ENCODE measurements around the gene IL32.

GRCh38 chr16:3023415-3023668 is 42.1 kb upstream of the IL32 start:
- no peak for TF ChIP-seq CTCF (tag by site-specific recombination; IDR thresholded peaks at IDR 0.05)
- TF ChIP-seq ZNF362 (tag by site-specific recombination; IDR thresholded peaks at IDR 0.05) = no peak
- no peak for TF ChIP-seq ZBTB1 (tag by site-specific recombination; IDR thresholded peaks at IDR 0.05)
- TF ChIP-seq AEBP2 (tag by site-specific recombination; IDR thresholded peaks at IDR 0.05; ENCODE audit: borderline replicate concordance) = no peak
- no peak for TF ChIP-seq TSHZ1 (tag by site-specific recombination; IDR thresholded peaks at IDR 0.05; ENCODE audit: borderline replicate concordance)
- TF ChIP-seq SALL2 (tag by site-specific recombination; IDR thresholded peaks at IDR 0.05; ENCODE audit: borderline replicate concordance) = no peak
- TF ChIP-seq REST (tag by site-specific recombination; IDR thresholded peaks at IDR 0.05) = no peak

Measured in HEK293 (cell line).